GM18499 (cell line): ENCODE results near the gene YDJC.
"Not testable (repeated sequence)": the region's sequence is repeated elsewhere in the genome, so short reads cannot be mapped to it uniquely, and the experiment has no call there.

ENCODE experiments used
- ATAC-seq: cut with Tn5 transposase; IDR thresholded peaks from one replicate; pipeline ENCODE4 v1.9.1; 2021; ENCODE audit warnings: moderate number of reproducible peaks; ENCODE audit not compliant: insufficient read depth, unreplicated experiment

Gene YDJC

GRCh38 chr22:21629255-21630149 is at the start of gene YDJC:
Gene YDJC, minus strand, starts transcription at chr22:21630022. Its CDS starts 8 bp downstream, at chr22:21630014.
- peak; percentile 54 for ATAC-seq

GRCh38 chr22:21679383-21679782 is 49.6 kb upstream of the YDJC start:
- no peak for ATAC-seq

GRCh38 chr22:21678842-21679241 is 49.0 kb upstream of the YDJC start:
- ATAC-seq, result not testable (repeated sequence)

DNA sequence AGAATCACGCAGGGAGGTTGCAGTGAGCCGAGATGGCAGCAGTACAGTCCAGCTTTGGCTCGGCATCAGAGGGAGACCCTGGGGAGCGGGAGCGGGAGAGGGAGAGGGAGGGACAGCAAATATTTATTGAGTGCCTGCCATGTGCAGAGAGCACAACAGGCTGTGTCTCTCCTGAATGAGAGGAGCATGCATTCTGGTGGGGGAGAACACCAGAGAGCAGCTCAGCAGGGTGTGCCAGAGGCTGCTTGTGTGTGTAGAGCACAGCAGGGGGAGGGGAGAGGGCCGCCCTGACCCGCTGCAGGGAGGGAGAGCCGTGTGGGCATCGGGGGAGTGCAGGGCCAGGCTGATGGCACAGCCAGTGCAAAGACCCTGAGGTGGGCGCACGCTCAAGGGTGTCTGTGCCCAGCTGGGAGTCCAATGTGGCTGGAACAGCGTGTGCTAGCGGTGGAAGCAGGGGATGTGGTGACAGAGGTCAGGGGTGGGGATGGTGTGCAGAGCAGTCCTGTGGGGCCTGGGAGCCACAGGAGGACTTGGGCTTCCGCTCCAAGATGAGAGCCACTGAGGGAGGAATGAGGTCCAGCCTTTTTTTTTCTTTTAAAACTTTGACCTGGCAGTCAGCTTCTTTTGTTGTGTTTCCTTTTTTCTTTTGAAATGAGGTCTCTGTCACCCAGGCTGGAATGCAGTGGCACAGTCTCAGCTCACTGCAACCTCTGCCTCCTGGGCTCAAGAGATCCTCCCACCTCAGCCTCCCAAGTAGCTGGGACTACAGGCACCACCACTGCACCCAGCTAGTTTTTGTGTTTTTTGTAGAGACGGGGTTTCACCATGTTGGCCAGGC is 48.0 kb upstream of the YDJC start:
- ATAC-seq, result no peak

GRCh38 chr22:21674638-21675245 is 44.9 kb upstream of the YDJC start:
- no peak for ATAC-seq

DNA sequence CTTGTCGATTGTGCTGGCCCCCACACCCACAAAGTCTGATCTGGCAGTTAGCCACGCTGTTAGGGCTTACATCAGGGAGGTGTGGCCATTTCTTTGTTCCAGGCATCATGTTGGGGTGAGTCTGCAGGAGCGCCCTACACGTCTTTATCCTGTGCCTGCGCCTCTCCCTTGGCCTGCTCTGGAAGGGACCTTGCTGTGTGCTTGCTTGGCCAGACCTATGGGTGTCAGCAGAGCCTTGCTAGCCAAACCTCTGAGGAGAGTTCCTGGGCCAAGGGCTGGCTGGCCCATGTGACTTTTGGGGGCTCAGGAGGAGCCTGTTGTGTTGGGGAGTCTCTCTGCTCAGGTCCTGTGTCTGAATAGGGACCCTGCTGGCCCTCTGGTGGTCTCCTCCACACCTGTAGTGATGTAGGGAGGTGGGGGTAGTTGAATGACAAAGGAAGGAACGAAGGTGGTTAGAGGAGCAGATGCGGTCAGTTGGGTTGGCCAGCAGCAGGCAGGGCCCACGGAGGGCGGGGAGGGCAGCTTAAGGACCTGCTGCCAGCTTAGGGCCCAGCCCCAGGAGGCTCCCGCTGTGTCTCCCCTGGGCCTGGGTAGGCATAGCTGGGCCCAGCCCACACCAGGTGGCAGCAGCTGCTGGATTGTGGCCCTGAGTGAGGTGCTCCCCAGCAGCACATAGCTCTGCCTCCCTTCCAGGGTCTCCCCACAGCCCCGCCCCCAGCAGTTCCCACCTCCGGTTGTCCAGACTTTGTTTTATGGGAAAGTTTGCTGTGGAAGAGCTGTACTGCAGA is 43.9 kb upstream of the YDJC start:
- ATAC-seq, result no peak

GRCh38 chr22:21672107-21672629 is 42.3 kb upstream of the YDJC start:
- no peak for ATAC-seq

DNA sequence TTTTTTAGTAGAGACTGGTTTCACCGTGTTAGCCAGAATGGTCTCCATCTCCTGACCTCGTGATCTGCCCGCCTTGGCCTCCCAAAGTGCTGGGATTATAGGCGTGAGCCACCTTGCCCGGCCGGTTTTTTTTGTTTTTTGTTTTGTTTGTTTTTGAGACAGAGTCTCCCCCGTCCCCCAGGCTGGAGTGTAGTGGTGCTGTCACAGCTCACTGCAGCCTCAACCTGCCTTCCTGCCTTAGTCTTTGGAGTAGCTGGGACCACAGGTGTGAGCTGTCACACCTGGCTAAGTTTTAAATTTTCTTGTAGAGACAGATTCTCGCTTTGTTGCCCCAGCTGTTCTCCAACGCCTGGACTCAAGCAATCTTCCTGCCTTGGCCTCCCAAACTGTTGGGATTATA is 39.2 kb upstream of the YDJC start:
- ATAC-seq, result no peak

DNA sequence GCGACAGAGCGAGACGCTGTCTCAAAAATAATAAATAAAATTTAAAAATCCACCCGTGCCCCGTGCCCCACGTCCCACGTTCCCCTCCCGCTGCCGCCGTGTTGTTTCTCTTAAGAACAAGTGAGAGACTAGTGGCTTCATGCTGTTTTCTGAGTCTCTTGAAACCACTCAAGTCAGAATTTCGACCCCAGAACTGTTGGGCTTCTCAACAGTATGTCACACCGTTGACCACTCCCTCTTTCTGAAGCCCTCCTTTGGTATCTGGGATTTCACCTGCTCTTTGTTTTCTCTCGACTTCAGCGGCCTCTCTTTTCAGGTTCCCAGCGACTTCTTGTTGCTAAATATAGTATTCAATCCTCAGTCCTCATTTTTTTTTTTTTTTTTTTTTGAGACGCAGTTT is 37.0 kb upstream of the YDJC start:
- no peak for ATAC-seq

DNA sequence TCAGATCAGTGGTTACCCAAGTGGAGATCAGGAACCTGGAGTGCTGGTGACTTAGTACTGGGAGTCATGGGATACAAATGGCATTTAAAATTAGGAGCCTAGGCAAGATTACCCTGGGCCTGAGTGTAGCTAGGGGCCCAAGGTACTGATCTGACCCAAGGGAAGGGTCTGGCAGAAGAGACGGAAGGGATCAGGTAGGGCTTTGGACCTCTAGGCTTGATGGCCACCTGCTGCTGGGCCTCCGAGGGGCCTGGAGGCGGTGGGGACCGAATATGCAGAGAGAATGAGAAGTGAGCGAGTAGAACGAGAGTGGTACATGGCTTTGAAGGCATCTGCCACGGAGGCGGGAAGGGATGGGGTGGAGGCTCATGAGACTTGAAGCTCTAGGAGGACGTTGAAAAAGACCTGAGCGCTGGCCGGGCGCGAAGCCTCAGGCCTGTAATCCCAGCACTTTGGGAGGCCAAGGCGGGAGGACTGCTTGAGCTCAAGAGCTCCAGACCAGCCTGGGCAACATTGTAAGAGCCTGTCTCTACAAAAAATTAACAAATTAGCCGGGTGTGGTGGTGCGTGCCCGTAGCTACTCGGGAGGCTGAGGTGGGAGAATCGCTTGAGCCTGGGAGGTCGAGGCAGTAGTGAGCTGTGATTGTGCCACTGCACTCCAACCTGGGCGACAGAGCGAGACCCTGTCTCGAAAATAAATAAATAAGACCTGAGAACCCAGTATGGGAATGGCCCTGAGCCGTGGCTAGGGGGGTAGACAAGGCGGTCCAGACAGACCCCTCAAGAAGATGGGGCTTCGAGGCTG is 35.4 kb upstream of the YDJC start:
- ATAC-seq, result no peak

DNA sequence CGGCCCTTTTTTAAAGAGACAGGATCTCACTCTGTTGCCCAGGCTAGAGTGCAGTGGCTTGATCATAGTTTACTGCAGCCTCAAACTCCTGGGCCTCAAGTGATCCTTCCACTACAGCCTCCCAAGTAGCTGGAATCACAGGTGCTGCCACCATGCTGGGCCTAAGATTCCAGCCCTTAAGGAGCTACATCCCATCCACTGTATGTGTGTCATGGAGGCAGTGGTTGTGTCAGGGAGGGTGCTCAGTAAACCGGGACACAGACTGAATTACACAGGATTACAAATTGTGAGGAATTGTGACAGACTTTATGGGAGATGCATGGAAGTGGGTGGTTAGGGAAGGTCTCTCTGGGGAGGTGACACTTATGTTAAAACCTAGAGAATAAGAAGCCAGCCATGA is 33.9 kb upstream of the YDJC start:
- ATAC-seq, result no peak

DNA sequence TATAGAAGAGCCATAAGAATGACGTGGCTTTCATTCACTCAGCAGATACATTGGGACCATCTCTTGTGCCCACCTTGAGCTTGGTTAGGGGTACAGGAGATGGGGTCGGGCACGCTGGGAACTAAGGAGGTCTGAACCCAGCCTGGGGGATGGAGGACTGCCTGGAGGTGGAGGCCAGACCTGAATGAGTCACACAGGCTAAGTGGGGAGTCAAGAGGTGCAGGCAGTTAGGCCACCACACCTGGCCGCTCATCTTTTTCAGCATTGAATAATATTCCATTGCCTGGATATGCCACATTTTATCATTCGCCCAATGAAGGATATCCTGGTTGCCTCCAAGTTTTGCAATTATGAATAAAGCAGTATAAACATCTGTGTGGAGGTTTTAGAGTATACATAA is 32.2 kb upstream of the YDJC start:
- ATAC-seq, result no peak

DNA sequence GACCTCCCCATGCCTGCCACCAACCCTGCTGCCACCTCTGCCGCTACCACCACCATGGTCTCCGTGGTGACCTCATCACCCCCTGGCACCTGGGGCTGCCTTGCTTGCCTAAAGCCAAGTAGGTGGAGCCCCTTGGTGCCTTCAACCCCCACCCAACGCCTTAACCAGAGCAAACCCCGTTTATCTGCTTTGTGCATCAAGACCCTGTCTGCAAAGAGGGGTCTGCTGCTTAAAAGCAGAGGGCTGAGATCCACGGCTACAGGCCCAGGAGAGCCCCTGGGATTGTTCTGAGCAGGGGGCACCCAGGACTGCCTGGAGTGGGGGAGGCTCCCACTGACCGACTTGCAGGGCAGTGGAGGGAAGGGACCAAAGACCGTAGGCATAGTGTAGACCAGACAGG is 31.1 kb upstream of the YDJC start:
- no peak for ATAC-seq

GRCh38 chr22:21659864-21660525 is 30.2 kb upstream of the YDJC start:
- no peak for ATAC-seq

- no peak for ATAC-seq
Measured at GRCh38 chr22:21657360-21658032, 27.7 kb upstream of the YDJC start.

GRCh38 chr22:21657020-21657359 is 27.2 kb upstream of the YDJC start:
- ATAC-seq, result no peak

GRCh38 chr22:21652547-21653545 is 23.0 kb upstream of the YDJC start:
- no peak for ATAC-seq
